ENCODE measurements around the gene ABCA1.

Gene ABCA1

GRCh38 chr9:104838958-104839357, 89.0 kb downstream of the ABCA1 start:
- Histone ChIP-seq H2AFZ (ENCODE audit: low read length) (no peak overlapping the region), H2AK5ac (ENCODE audit: low read depth, low read length) (no peak overlapping the region), H3K9ac (ENCODE audit: low read depth, low read length, poor library complexity) (no peak overlapping the region), H3K23ac (ENCODE audit: low read depth, low read length, poor library complexity) (no peak overlapping the region), H3K9me3 (replicated peaks in 1 of 2; ENCODE audit: control insufficient read depth in 2 of 2, insufficient read depth in 1 of 2, low read depth in 1 of 2, low read length in 2 of 2) (no peaks in the 10 kb centered on the region), H3K4ac (ENCODE audit: low read length) (no peak overlapping the region), H2BK12ac (ENCODE audit: low read length) (no peak overlapping the region), H4K8ac (ENCODE audit: low read depth, low read length) (no peak overlapping the region), H4K91ac (ENCODE audit: low read depth, low read length, poor library complexity) (no peak overlapping the region), H2BK5ac (ENCODE audit: low read length) (no peak overlapping the region), H3K27ac (replicated peaks; ENCODE audit: low read length) (no peak overlapping the region), H3K4me1 (ENCODE audit: control insufficient read depth in 2 of 2, insufficient read depth in 1 of 2, low read depth in 1 of 2, low read length in 2 of 2) (peaks cover 0 to 6% of the 10 kb centered on the region in 2 donors), H3K14ac (ENCODE audit: low read length) (no peak overlapping the region), H3K27me3 (ENCODE audit: control insufficient read depth in 3 of 3, insufficient read depth in 3 of 3, low read depth in 1 of 3, low read length in 3 of 3) (no peaks in the 10 kb centered on the region), H3K36me3 (replicated peaks in 1 of 2; ENCODE audit: control insufficient read depth in 2 of 2, insufficient read depth in 2 of 2, low read length in 2 of 2) (peaks cover 21 to 84% of the 10 kb centered on the region in 2 donors), H3K79me1 (ENCODE audit: low read depth, low read length) (no peaks in the 10 kb centered on the region), H2BK15ac (ENCODE audit: low read length) (no peak overlapping the region), H2BK120ac (ENCODE audit: low read depth, low read length) (no peak overlapping the region), H3K4me2 (ENCODE audit: insufficient read depth, low read length, poor library complexity, severe bottlenecking) (no peak overlapping the region), H3K4me3 (ENCODE audit: low read length in 2 of 2) (no peak overlapping the region), H3K18ac (ENCODE audit: low read length) (no peak overlapping the region)
- no peak for DNase-seq (ENCODE audit: low spot score)
- no CpG with 5 or more reads among the region's 5 CpGs for WGBS, 2 donors (ENCODE audit: extremely low coverage in 2 of 2, insufficient read length in 2 of 2, insufficient replicate concordance in 1 of 2)

- Histone ChIP-seq H3K36me3 (replicated peaks in 1 of 2; ENCODE audit: control insufficient read depth in 2 of 2, insufficient read depth in 2 of 2, low read length in 2 of 2) (peaks cover 22 to 86% of the 10 kb centered on the region in 2 donors), H3K18ac (ENCODE audit: low read length) (no peak overlapping the region), H3K4me3 (ENCODE audit: low read length in 2 of 2) (no peak overlapping the region), H3K9ac (ENCODE audit: low read depth, low read length, poor library complexity) (no peak overlapping the region), H3K9me3 (replicated peaks in 1 of 2; ENCODE audit: control insufficient read depth in 2 of 2, insufficient read depth in 1 of 2, low read depth in 1 of 2, low read length in 2 of 2) (no peaks in the 10 kb centered on the region), H2BK15ac (ENCODE audit: low read length) (no peak overlapping the region), H3K79me1 (ENCODE audit: low read depth, low read length) (no peaks in the 10 kb centered on the region), H2BK120ac (ENCODE audit: low read depth, low read length) (no peak overlapping the region), H4K91ac (ENCODE audit: low read depth, low read length, poor library complexity) (no peak overlapping the region), H3K4ac (ENCODE audit: low read length) (no peak overlapping the region), H4K8ac (ENCODE audit: low read depth, low read length) (no peak overlapping the region), H2AK5ac (ENCODE audit: low read depth, low read length) (no peak overlapping the region), H3K23ac (ENCODE audit: low read depth, low read length, poor library complexity) (no peak overlapping the region), H3K4me1 (ENCODE audit: control insufficient read depth in 2 of 2, insufficient read depth in 1 of 2, low read depth in 1 of 2, low read length in 2 of 2) (no peaks in the 10 kb centered on the region), H3K27me3 (ENCODE audit: control insufficient read depth in 3 of 3, insufficient read depth in 3 of 3, low read depth in 1 of 3, low read length in 3 of 3) (no peaks in the 10 kb centered on the region), H2BK5ac (ENCODE audit: low read length) (no peak overlapping the region), H2BK12ac (ENCODE audit: low read length) (no peak overlapping the region), H3K27ac (replicated peaks; ENCODE audit: low read length) (no peak overlapping the region), H3K4me2 (ENCODE audit: insufficient read depth, low read length, poor library complexity, severe bottlenecking) (no peak overlapping the region), H3K14ac (ENCODE audit: low read length) (no peak overlapping the region), H2AFZ (ENCODE audit: low read length) (no peak overlapping the region)
- no CpG with 5 or more reads among the region's 4 CpGs for WGBS, 2 donors (ENCODE audit: extremely low coverage in 2 of 2, insufficient read length in 2 of 2, insufficient replicate concordance in 1 of 2)
- no peak for DNase-seq (ENCODE audit: low spot score)
Observed at GRCh38 chr9:104836767-104837166, 91.2 kb downstream of the ABCA1 start.

GRCh38 chr9:104836235-104836634, 91.7 kb downstream of the ABCA1 start:
- H2BK15ac ChIP-seq (ENCODE audit: low read length) = no peak overlapping the region
- no peak overlapping the region for H2BK12ac ChIP-seq (ENCODE audit: low read length)
- H3K9ac ChIP-seq (ENCODE audit: low read depth, low read length, poor library complexity) = no peak overlapping the region
- H4K91ac ChIP-seq (ENCODE audit: low read depth, low read length, poor library complexity) = no peak overlapping the region
- DNase-seq (ENCODE audit: low spot score) = no peak
- no peaks in the 10 kb centered on the region for H3K9me3 ChIP-seq (replicated peaks in 1 of 2; ENCODE audit: control insufficient read depth in 2 of 2, insufficient read depth in 1 of 2, low read depth in 1 of 2, low read length in 2 of 2)
- H3K36me3 ChIP-seq (replicated peaks in 1 of 2; ENCODE audit: control insufficient read depth in 2 of 2, insufficient read depth in 2 of 2, low read length in 2 of 2) = peaks cover 26 to 87% of the 10 kb centered on the region in 2 donors
- H3K4me1 ChIP-seq (ENCODE audit: control insufficient read depth in 2 of 2, insufficient read depth in 1 of 2, low read depth in 1 of 2, low read length in 2 of 2) = no peaks in the 10 kb centered on the region
- H3K23ac ChIP-seq (ENCODE audit: low read depth, low read length, poor library complexity) = no peak overlapping the region
- no peak overlapping the region for H2AK5ac ChIP-seq (ENCODE audit: low read depth, low read length)
- H2BK5ac ChIP-seq (ENCODE audit: low read length) = no peak overlapping the region
- H4K8ac ChIP-seq (ENCODE audit: low read depth, low read length) = no peak overlapping the region
- no peak overlapping the region for H2BK120ac ChIP-seq (ENCODE audit: low read depth, low read length)
- H3K14ac ChIP-seq (ENCODE audit: low read length) = no peak overlapping the region
- no peaks in the 10 kb centered on the region for H3K79me1 ChIP-seq (ENCODE audit: low read depth, low read length)
- H3K4me3 ChIP-seq (ENCODE audit: low read length in 2 of 2) = no peak overlapping the region
- no peaks in the 10 kb centered on the region for H3K27me3 ChIP-seq (ENCODE audit: control insufficient read depth in 3 of 3, insufficient read depth in 3 of 3, low read depth in 1 of 3, low read length in 3 of 3)
- no peak overlapping the region for H3K4ac ChIP-seq (ENCODE audit: low read length)
- WGBS, 2 donors (ENCODE audit: extremely low coverage in 2 of 2, insufficient read length in 2 of 2, insufficient replicate concordance in 1 of 2) = no CpG with 5 or more reads among the region's 1 CpG
- no peak overlapping the region for H3K4me2 ChIP-seq (ENCODE audit: insufficient read depth, low read length, poor library complexity, severe bottlenecking)
- H3K27ac ChIP-seq (replicated peaks; ENCODE audit: low read length) = no peak overlapping the region
- H3K18ac ChIP-seq (ENCODE audit: low read length) = no peak overlapping the region
- H2AFZ ChIP-seq (ENCODE audit: low read length) = no peak overlapping the region

- Histone ChIP-seq H3K23ac (ENCODE audit: low read depth, low read length, poor library complexity) (no peak overlapping the region), H2AK5ac (ENCODE audit: low read depth, low read length) (no peak overlapping the region), H3K9me3 (replicated peaks in 1 of 2; ENCODE audit: control insufficient read depth in 2 of 2, insufficient read depth in 1 of 2, low read depth in 1 of 2, low read length in 2 of 2) (no peaks in the 10 kb centered on the region), H3K79me1 (ENCODE audit: low read depth, low read length) (no peaks in the 10 kb centered on the region), H3K27ac (replicated peaks; ENCODE audit: low read length) (no peak overlapping the region), H3K4me3 (ENCODE audit: low read length in 2 of 2) (peak overlapping the region in 1 of 2 donors; percentile 5), H2BK120ac (ENCODE audit: low read depth, low read length) (no peak overlapping the region), H3K18ac (ENCODE audit: low read length) (no peak overlapping the region), H3K36me3 (replicated peaks in 1 of 2; ENCODE audit: control insufficient read depth in 2 of 2, insufficient read depth in 2 of 2, low read length in 2 of 2) (peaks cover 28 to 91% of the 10 kb centered on the region in 2 donors), H4K91ac (ENCODE audit: low read depth, low read length, poor library complexity) (no peak overlapping the region), H3K4me2 (ENCODE audit: insufficient read depth, low read length, poor library complexity, severe bottlenecking) (no peak overlapping the region), H2AFZ (ENCODE audit: low read length) (no peak overlapping the region), H2BK12ac (ENCODE audit: low read length) (no peak overlapping the region), H3K27me3 (ENCODE audit: control insufficient read depth in 3 of 3, insufficient read depth in 3 of 3, low read depth in 1 of 3, low read length in 3 of 3) (no peaks in the 10 kb centered on the region), H4K8ac (ENCODE audit: low read depth, low read length) (no peak overlapping the region), H3K14ac (ENCODE audit: low read length) (no peak overlapping the region), H3K4ac (ENCODE audit: low read length) (no peak overlapping the region), H3K4me1 (ENCODE audit: control insufficient read depth in 2 of 2, insufficient read depth in 1 of 2, low read depth in 1 of 2, low read length in 2 of 2) (no peaks in the 10 kb centered on the region), H2BK15ac (ENCODE audit: low read length) (no peak overlapping the region), H3K9ac (ENCODE audit: low read depth, low read length, poor library complexity) (no peak overlapping the region), H2BK5ac (ENCODE audit: low read length) (no peak overlapping the region)
- DNase-seq (ENCODE audit: low spot score) = no peak
- no CpG with 5 or more reads among the region's 3 CpGs for WGBS, 2 donors (ENCODE audit: extremely low coverage in 2 of 2, insufficient read length in 2 of 2, insufficient replicate concordance in 1 of 2)
Observed at GRCh38 chr9:104835161-104835560, 92.8 kb downstream of the ABCA1 start.

All from neuronal stem cell (in vitro differentiated cells).